ENCODE data around the gene ZNF746.

The ZNF746 gene

DNA sequence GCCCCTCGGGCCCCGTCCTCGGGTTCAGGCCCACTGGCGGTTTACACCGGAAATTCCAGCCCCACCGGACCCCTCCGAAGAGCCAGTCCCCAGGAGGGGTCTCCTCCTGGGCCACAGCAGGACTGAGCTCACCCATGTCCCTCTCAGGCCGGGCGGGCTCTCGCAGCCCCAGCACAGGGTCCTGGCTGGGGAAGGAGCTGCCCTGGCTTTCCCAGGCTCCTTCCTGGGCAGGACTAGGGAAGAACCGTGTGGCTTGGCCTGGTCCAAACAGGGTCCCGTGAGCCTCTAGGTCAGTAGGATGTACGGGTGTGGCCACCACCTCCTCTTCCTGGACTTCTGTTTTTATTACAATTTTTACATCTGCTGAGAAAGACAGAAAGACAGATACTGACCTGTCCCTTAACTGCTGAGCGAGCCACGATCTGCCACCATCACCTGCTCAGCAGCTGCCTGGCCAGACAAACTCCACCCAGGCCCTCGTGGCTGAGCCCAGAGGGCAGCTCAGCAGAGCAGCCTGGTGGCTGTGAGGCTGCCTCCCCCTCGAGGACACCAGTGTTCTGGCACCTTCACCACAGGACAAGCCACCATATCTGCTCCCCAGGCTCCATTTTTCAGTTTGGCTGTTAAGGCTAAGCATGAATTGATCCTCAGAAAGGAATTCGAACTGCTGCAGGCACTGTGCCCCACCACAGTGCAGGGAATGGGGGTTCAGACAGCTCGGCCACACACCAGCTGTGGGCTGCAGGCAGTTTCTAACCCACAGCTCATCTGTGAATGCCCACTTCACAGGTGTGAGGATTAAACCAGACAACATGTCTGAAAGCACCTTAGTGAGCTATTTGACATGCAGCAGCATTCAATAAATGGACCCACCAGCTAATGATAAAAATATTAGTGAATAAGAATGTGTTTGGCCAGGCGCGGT, 22.2 kb downstream of the ZNF746 start:
- no peak overlapping the region for H3K4me3 Mint-ChIP-seq
- peaks cover 52% of the 10 kb centered on the region for H3K36me3 Mint-ChIP-seq
- peaks cover 9% of the 10 kb centered on the region for H3K9me3 Mint-ChIP-seq
- DNase-seq (ENCODE audit: low spot score in 2 of 2), result peak in 1 of 2 donors; percentile 9
- ATAC-seq (ENCODE audit: low read depth), result no peak
- no peaks in the 10 kb centered on the region for H3K4me1 Mint-ChIP-seq
- H3K27me3 Mint-ChIP-seq, result no peaks in the 10 kb centered on the region
- H3K27ac Mint-ChIP-seq, result no peak overlapping the region

DNA sequence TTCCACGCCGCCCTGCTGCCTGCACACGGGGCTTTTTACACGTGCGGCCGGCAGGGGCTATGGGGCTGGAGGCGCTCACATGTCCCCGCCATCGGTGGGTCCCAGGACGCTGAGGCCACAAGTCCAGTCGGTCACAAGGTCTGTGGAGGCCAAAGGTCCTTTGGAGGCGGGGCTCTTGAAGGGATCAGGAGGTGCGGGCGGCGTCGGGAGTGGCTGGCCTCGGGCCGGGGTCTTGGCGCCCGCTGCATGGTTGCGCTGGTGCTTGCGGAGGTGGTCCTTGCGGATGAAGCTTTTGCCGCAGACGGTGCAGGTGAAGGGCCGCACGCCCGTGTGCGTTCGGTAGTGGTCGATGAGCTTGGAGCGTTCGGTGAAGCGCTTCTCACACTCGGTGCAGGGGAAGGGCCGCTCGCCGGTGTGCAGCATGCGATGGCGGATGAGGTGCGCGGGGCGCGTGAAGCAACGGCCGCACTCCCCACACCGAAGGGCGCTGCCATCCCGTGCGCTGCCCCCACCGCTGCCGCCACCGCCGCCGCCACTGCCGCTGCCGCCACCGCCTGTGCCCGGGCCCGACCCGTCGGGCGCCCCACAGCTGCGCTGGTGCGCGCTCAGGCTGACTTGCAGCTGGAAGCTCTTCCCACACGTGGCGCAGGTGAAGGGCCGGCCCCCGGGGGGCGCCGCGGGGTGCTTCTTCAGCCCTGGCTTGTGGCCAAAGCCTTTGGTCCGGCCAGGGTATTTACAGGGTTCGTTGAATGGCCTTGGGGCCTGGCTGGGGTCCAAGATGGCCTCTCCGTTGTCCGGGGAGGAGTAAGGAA, 23.1 kb downstream of the ZNF746 start:
- Mint-ChIP-seq H3K27ac (no peak overlapping the region), H3K4me3 (no peak overlapping the region), H3K27me3 (no peaks in the 10 kb centered on the region), H3K36me3 (peaks cover 55% of the 10 kb centered on the region), H3K4me1 (no peaks in the 10 kb centered on the region), H3K9me3 (peaks cover 9% of the 10 kb centered on the region)
- DNase-seq (ENCODE audit: low spot score in 2 of 2), result peak in 1 of 2 donors; percentile 3
- no peak for ATAC-seq (ENCODE audit: low read depth)

DNA sequence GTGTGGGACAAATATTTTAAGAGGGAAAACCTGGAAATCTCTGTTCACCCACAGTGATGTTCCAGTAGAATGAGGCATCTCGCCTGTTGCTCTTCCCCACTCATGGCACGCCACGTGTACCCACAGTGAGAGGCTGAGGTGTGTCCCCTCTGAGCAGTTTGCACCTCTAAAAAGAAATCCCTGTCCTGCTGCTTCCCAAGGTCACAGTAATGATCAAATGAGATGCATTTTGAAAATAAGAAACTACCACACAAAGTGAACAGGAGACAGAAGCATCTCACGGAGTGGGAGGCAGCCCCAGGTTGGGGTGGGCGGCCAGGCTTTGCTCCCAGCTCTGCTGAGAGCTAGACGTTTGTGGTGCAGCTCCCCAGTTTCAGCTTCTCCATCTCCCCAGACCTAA, 24.4 kb downstream of the ZNF746 start:
- ATAC-seq (ENCODE audit: low read depth) (no peak), DNase-seq (ENCODE audit: low spot score in 2 of 2) (peak in 1 of 2 donors; percentile 2)
- peaks cover 46% of the 10 kb centered on the region for H3K36me3 Mint-ChIP-seq
- H3K9me3 Mint-ChIP-seq, result no peaks in the 10 kb centered on the region
- H3K4me3 Mint-ChIP-seq, result no peak overlapping the region
- H3K4me1 Mint-ChIP-seq, result no peaks in the 10 kb centered on the region
- H3K27me3 Mint-ChIP-seq, result no peaks in the 10 kb centered on the region
- H3K27ac Mint-ChIP-seq, result no peak overlapping the region

DNA sequence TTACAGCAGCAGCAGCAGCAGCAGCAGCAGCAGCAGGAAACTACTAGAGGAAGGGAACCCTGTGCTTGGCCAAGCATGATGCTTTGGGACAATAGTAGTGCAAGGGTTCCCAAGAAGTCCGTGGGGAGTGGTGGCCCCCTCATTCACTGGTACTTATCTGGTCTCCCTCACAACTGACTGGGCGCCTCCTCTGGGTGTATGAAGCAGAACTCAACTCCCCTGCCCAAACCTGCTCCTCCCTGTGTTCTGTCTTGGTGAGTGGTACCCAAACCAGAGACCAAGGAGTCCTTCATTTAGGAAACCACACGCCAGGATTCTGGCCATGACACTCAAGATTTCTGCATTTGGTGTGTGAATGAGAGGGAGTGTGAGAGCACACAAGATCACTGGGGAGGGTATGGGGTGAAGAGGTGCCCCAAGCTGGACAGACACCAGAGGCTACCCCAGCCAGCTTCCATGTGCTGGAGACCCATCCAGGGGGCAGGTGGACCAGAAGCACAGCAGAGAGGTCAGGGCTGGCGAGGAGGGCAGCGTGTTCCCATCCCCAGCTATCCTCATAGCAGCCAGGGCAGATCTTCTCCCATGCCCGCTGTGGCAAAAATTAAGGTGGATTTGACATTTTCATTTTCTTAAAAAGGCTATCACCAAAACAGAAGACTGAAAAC, 26.2 kb downstream of the ZNF746 start:
- no peaks in the 10 kb centered on the region for H3K27me3 Mint-ChIP-seq
- ATAC-seq (ENCODE audit: low read depth) (no peak), DNase-seq (ENCODE audit: low spot score in 2 of 2) (peak in 1 of 2 donors; percentile 3)
- H3K27ac Mint-ChIP-seq, result no peak overlapping the region
- no peak overlapping the region for H3K4me3 Mint-ChIP-seq
- H3K9me3 Mint-ChIP-seq, result peaks cover under 1% of the 10 kb centered on the region
- no peaks in the 10 kb centered on the region for H3K4me1 Mint-ChIP-seq
- H3K36me3 Mint-ChIP-seq, result peaks cover 34% of the 10 kb centered on the region

DNA sequence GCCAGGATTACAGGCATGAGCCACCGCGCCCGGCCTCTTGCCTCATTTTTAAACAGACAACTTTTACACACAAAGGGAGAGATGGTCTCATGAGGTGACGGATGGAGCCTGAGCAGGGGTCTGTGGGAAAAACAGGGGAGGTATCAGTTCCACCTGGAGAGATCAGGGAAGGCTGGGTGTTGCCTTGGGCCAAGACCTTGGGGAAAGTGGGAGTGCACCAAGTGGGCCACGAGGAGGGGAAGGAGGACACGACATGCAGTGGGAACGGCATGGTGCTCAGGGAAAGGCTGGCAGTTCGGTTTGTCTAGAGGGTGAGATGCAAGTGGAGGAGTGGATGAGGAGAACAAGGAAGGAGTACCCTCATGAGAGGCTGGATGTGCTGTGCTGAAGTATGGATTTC, 27.8 kb downstream of the ZNF746 start:
- Mint-ChIP-seq H3K9me3 (peaks cover 7% of the 10 kb centered on the region), H3K36me3 (peaks cover 28% of the 10 kb centered on the region), H3K4me3 (no peak overlapping the region), H3K4me1 (no peaks in the 10 kb centered on the region), H3K27ac (no peak overlapping the region), H3K27me3 (no peaks in the 10 kb centered on the region)
- no peak for ATAC-seq (ENCODE audit: low read depth)
- peak in 1 of 2 donors; percentile 1 for DNase-seq (ENCODE audit: low spot score in 2 of 2)

DNA sequence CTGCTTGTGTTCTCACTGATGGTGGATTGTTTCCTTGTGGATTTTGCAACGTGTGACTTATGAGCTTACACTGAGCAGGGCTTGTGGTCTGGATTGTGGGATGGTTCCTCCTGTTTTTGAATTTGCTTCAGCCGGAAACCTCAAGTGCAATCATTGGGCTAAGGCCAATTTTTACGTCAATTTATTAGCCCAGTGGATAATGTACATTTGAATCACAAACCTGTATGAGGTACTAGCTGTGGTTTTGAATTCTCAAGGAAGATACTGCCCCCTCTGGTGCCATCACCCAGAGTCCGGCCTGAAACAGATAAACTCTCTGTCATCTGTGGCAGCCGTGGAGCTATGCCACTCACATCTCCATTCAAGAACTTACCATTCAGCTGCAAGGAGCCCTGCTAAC, 29.4 kb downstream of the ZNF746 start:
- Mint-ChIP-seq H3K27me3 (no peaks in the 10 kb centered on the region), H3K4me1 (no peaks in the 10 kb centered on the region), H3K27ac (no peak overlapping the region), H3K4me3 (no peak overlapping the region), H3K9me3 (peaks cover 7% of the 10 kb centered on the region), H3K36me3 (peaks cover 22% of the 10 kb centered on the region)
- peak in 1 of 2 donors; percentile 2 for DNase-seq (ENCODE audit: low spot score in 2 of 2)
- ATAC-seq (ENCODE audit: low read depth), result no peak

DNA sequence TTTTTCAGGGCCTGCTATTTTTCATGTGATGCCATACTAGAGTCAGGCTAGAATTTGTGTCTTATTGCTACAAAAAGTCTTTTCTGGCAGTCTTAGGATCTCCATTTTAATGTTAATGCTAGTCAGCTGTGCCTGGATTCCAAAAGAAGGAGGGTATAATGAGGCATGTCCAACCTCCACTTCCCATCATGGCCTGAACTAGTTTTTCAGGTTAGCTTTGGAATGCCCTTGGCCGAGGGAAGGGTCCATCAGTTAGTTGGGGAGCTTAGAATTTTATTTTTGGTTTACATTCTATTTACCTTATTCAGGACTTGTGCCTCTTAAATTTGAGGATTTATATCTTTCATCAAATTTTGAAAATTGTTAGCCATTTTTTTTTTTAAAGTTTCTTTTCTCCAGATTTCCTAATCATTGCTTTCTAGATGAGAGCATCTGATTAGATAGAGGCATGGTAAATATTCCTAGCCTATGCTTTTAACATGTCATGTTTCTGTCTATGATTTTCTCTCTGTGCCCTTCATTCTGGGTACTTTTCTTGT, 30.2 kb downstream of the ZNF746 start:
- ATAC-seq (ENCODE audit: low read depth) (no peak), DNase-seq (ENCODE audit: low spot score in 2 of 2) (no peak)
- Mint-ChIP-seq H3K9me3 (peaks cover 7% of the 10 kb centered on the region), H3K27me3 (no peaks in the 10 kb centered on the region), H3K4me1 (no peaks in the 10 kb centered on the region), H3K4me3 (no peak overlapping the region), H3K36me3 (peaks cover 15% of the 10 kb centered on the region), H3K27ac (no peak overlapping the region)

DNA sequence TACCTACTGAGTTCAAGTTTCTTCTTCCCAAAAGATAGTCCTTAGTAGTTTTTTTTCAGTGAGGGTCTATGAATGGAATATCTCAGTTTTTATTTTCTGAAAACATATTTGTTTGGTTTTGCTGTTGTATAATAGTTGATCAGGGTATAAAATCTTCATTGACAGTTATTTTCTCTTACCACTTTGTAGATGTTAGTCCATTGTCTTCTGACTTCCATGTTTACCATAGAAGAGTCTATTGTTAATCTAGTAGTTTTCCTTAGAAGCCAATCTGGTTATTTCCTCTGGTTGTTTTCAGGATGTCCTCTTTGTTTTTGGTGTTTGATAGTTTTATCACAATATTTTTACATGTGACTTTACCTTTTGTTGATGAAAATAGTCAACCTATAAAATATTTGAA, 31.2 kb downstream of the ZNF746 start:
- Mint-ChIP-seq H3K9me3 (peaks cover 7% of the 10 kb centered on the region), H3K27me3 (no peaks in the 10 kb centered on the region), H3K4me3 (no peak overlapping the region), H3K36me3 (peaks cover 14% of the 10 kb centered on the region), H3K4me1 (peaks cover under 1% of the 10 kb centered on the region), H3K27ac (no peak overlapping the region)
- DNase-seq (ENCODE audit: low spot score in 2 of 2) (no peak), ATAC-seq (ENCODE audit: low read depth) (no peak)

DNA sequence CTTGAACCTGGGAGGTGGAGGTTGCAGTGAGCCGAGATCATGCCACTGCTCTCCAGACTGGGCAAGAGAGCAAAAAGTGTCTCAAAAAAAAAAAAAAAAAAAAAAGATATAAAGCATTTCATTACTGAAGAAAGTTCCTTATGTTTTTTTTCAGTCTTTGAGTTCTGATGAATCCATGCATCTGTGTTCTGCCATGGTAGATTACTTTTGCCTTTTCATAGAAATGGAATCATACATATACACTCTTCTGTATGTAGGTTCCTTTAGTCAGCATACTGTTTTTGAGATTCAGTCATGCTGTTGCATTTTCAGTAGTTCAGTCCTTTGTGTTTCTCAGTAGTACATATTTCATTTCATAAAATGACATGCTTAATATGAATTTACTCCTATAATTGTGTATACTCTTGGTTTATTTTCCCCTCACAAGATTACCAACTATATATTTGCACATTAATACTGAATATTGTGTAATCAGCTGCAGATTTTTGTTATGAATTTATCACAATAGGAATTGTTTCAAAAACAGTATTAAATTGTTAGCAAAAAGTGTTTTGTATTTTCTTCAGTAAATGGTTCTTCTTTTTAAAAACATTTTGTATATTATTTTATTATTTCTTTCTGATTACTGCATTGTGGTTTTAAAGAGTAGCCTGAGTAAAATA, 34.0 kb downstream of the ZNF746 start:
- no peaks in the 10 kb centered on the region for H3K27me3 Mint-ChIP-seq
- DNase-seq (ENCODE audit: low spot score in 2 of 2) (no peak), ATAC-seq (ENCODE audit: low read depth) (no peak)
- H3K4me1 Mint-ChIP-seq, result peaks cover 7% of the 10 kb centered on the region
- H3K4me3 Mint-ChIP-seq, result no peak overlapping the region
- H3K9me3 Mint-ChIP-seq, result peaks cover 7% of the 10 kb centered on the region
- H3K36me3 Mint-ChIP-seq, result peaks cover under 1% of the 10 kb centered on the region
- no peak overlapping the region for H3K27ac Mint-ChIP-seq

DNA sequence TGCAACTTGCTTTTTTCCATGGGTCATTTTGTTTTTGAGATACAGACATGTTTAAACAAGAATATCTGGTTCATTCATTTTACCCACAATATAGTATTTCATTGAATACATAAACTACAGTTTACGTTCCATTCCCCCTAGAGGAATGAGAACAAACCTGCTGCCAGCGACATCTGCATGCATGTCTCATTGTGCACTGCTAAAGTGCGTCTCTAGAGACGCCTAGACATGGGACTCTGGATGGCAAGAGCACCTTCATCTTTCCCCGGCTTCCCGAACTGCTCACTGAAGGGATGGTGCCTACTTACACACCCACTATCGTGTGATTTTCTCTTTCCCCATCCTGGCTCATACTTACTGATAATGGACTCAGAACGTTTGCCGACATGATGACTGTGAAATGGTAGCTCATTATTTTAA, 35.5 kb downstream of the ZNF746 start:
- Mint-ChIP-seq H3K4me3 (peak overlapping the region; percentile 58), H3K36me3 (no peaks in the 10 kb centered on the region), H3K9me3 (peaks cover 7% of the 10 kb centered on the region), H3K27ac (no peak overlapping the region), H3K4me1 (peaks cover 15% of the 10 kb centered on the region), H3K27me3 (no peaks in the 10 kb centered on the region)
- no peak for ATAC-seq (ENCODE audit: low read depth)
- DNase-seq (ENCODE audit: low spot score in 2 of 2), result peak in 1 of 2 donors; percentile 2

DNA sequence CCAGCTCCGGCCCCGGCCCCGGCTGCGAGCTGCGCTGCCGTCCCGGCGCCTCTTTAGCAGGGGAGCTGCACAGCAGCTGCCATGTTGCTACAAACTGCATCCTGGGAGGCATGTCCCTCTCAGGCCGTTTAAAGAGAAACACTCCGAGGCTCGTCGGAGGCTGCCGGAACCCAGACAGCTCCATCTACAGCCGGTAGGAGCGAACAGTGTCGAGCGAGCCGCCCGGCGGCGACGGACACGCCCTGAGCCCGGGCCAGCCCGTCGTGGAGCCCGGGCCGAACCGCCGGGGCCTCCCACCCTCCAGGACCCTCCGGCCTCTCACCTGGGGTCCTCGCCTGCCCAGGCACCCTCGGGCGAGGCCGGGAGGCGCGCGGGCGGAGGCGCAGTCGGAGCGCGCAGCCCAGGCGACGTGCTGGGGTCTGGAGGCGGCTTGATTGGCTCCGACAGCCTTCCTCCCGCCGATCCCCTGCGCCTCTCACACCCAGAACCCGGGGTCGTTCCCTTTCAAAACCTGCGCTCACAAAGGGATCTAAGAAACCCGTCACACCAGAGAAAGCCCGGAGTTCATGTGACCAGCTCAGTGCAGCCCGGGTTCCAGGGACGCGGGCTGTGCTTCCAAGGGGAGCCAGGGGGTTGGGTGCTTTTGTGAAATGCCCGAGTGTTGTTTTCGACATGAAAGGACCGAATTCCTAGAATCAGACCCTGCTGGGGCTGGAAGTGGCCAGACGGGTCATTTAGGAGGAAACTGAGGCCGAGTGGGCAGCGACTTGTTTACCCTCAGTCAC, 36.9 kb downstream of the ZNF746 start, which contains the start of gene ZNF777:
Gene ZNF777 (minus strand): TSS at position 570 of the 785 bp plus-strand sequence. CDS start 5,040 bp downstream, outside the sequence.
- Mint-ChIP-seq H3K4me1 (peaks cover 19% of the 10 kb centered on the region), H3K9me3 (no peaks in the 10 kb centered on the region)
- peak; percentile 75 to 76 for DNase-seq (ENCODE audit: low spot score in 2 of 2)

DNA sequence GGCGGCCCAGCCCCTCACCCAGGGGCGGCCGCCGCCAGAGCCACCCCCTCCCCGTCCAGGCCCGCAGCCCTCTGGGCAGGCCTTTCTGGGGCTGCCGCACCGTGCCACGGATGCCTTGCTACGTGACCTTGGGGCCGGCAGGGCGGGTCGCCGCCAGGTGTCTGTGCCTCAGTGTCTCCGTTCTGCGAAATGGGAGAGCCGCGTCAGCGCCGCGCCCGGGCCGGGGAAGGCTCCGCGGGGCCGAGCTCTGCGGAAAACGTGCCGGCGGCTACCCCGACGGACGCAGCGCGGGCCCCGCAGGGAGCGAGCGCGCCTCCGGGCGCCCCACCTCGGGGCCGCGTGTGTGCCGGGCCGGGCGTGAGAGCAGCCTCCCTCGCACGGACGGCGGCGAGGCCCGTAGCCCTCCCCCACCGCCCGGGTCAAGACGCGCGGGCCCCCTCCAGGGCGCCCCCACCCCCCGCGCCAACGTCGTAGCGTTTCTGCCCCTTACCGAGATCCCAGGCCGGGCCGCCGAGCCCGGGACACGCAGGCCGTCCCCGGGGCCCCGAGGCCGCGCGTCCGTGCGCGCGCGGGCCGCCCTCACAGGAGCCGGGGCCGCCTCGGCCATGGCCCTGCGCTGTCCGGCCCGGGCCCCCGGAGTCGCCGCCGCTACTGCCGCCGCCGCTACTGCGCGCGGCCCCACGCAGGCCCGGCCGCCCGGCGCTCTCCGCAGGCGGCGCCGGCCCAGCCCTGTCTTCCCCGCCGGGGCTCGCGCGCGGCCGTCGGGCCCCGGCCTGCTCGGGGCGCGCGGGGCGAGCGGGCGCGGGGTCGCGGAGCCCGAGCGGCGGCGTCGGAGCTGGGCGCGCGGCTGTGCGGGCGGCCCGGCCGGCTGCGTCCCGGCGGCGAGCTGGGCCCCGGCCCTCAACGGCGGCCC, 37.8 kb downstream of the ZNF746 start:
- Mint-ChIP-seq H3K4me1 (peaks cover 21% of the 10 kb centered on the region), H3K4me3 (no peak overlapping the region), H3K27ac (no peak overlapping the region), H3K9me3 (no peaks in the 10 kb centered on the region), H3K36me3 (peaks cover 6% of the 10 kb centered on the region), H3K27me3 (no peaks in the 10 kb centered on the region)
- ATAC-seq (ENCODE audit: low read depth) (peak; percentile 31), DNase-seq (ENCODE audit: low spot score in 2 of 2) (no peak)

More for the DNA sequence above, 36.9 kb downstream of the ZNF746 start, which contains the start of gene ZNF777:
- H3K4me3 Mint-ChIP-seq, result peak within 1 kb of the TSS; percentile 85
- H3K36me3 Mint-ChIP-seq, result peaks cover 2% of the 10 kb centered on the region
- peak; percentile 97 for ATAC-seq (ENCODE audit: low read depth)
- peak within 1 kb of the TSS; percentile 77 for H3K27ac Mint-ChIP-seq
- no peaks in the 10 kb centered on the region for H3K27me3 Mint-ChIP-seq
